AG04450 (cell line): ENCODE measurements around the gene PARD3. TPM values are rescaled to one million over a fixed set of nuclear protein-coding genes. Genes with fewer than 3 reads are reported as not detected.

Experiments used
- CTCF ChIA-PET: fragments of 300-600, 350-600 bp; formaldehyde crosslinking; extraction: SDS; loops from one replicate; lab custom pipeline; 2022; ENCODE audit warnings: antibody characterized with exemption, inconsistent platforms; lab: Charles Lee
- POLR2A ChIA-PET: fragments of 350-600 bp; formaldehyde crosslinking; extraction: SDS; loops from one replicate; lab custom pipeline; 2021; ENCODE audit warnings: antibody characterized with exemption, inconsistent platforms; lab: Yijun Ruan, JAX
- DNase-seq: peaks from one replicate; pipeline ENCODE4 v3.0.0-alpha.2; 2011; ENCODE audit warnings: low read depth, low spot score
- H3K27ac ChIP-seq: one replicate; pipeline ENCODE4 v1.5.1; 2012; ENCODE audit warnings: low read depth, low read length, control low read depth
- H3K27me3 ChIP-seq: one replicate; pipeline ENCODE4 v1.6.0; 2012; ENCODE audit warnings: low read length; ENCODE audit not compliant: control insufficient read depth, insufficient read depth
- H3K4me3 ChIP-seq: 2 replicates; pipeline ENCODE4 v1.5.1; 2011; ENCODE audit warnings: mild to moderate bottlenecking, low read depth, low read length, control low read depth
- H3K9me3 ChIP-seq: 2 replicates; pipeline ENCODE4 v1.5.1; 2012; ENCODE audit warnings: low read length; ENCODE audit not compliant: control insufficient read depth, insufficient read depth
- CTCF ChIP-seq: IDR thresholded peaks from 2 replicates; pipeline ENCODE4 v1.5.1; 2011; ENCODE audit warnings: low read depth, low read length, control low read depth, inconsistent platforms
- polyA plus RNA-seq: library from polyadenylated mRNA; depleted of rRNA; stranded (reverse); fragments of >200 nt; gene quantifications from 2 replicates; pipeline ENCODE4 v1.2.3, GENCODE V29; 2011

PARD3 gene
- polyA plus RNA-seq, 1 experiment = 43.1 TPM

GRCh38 chr10:34826221-34826620 is 11.1 kb upstream of the PARD3 start:
- DNase-seq = no peak
- Histone ChIP-seq H3K9me3 (no peaks in the 10 kb centered on the region), H3K27me3 (no peaks in the 10 kb centered on the region), H3K27ac (no peak overlapping the region), H3K4me3 (no peak overlapping the region)
- POLR2A ChIA-PET = no interaction called here
- CTCF ChIA-PET = no interaction called here
- TF ChIP-seq CTCF = no peak

- no peaks in the 10 kb centered on the region for H3K9me3 ChIP-seq
- no peak overlapping the region for H3K4me3 ChIP-seq
- TF ChIP-seq CTCF = no peak
- no peak for DNase-seq
- ChIA-PET POLR2A (no interaction called here), CTCF (no interaction called here)
- no peaks in the 10 kb centered on the region for H3K27me3 ChIP-seq
- no peak overlapping the region for H3K27ac ChIP-seq
Observed at GRCh38 chr10:34825414-34825813, 10.3 kb upstream of the PARD3 start.

- Histone ChIP-seq H3K27ac (no peak overlapping the region), H3K9me3 (no peaks in the 10 kb centered on the region), H3K4me3 (no peak overlapping the region), H3K27me3 (no peaks in the 10 kb centered on the region)
- DNase-seq = no peak
- CTCF ChIA-PET = no interaction called here
- POLR2A ChIA-PET = no interaction called here
- 0 out of 2 replicates have a peak, but pooled peaks have one; percentile 19 for TF ChIP-seq CTCF
Observed at GRCh38 chr10:34824870-34825269, 9.8 kb upstream of the PARD3 start.

- DNase-seq = no peak
- ChIA-PET CTCF (no interaction called here), POLR2A (interaction anchor here (0.7 kb wide), 1 partner anchor 260 kb away, joined by 4 read pairs; no protein-coding TSS in a partner anchor)
Observed at GRCh38 chr10:34821587-34822585, 6.8 kb upstream of the PARD3 start.

More at GRCh38 chr10:34821587-34822585, 6.8 kb upstream of the PARD3 start:
- Histone ChIP-seq H3K9me3 (no peaks in the 10 kb centered on the region), H3K27me3 (no peaks in the 10 kb centered on the region), H3K4me3 (no peak overlapping the region), H3K27ac (no peak overlapping the region)
- no peak for TF ChIP-seq CTCF
